ENCODE results near the gene GDF11. TPM values are rescaled to one million over a fixed set of nuclear protein-coding genes. Genes with fewer than 3 reads are reported as not detected.

The GDF11 gene
- total RNA-seq, 1 experiment from 2014 or later: 5.3 TPM

- Histone ChIP-seq H3K36me3 (ENCODE audit: control insufficient read depth in 1 of 2, insufficient read depth in 2 of 2, low read length in 2 of 2) (no peaks in the 10 kb centered on the region), H3K27ac (ENCODE audit: low read depth, low read length) (no peak overlapping the region), H3K4me1 (ENCODE audit: control insufficient read depth in 1 of 2, insufficient read depth in 2 of 2, low read length in 2 of 2) (peaks cover 4 to 18% of the 10 kb centered on the region in 2 experiments; a peak in 3 of 4 replicates), H3K9me2 (ENCODE audit: insufficient read depth) (no peaks in the 10 kb centered on the region), H2AFZ (ENCODE audit: low read depth, low read length, poor library complexity, severe bottlenecking) (no peak overlapping the region), H3K27me3 (ENCODE audit: insufficient read depth, low read length) (peaks cover 15% of the 10 kb centered on the region; the same call in 1 of the 2 replicates), H3K4me2 (ENCODE audit: low read length) (no peak overlapping the region), H3K9me3 (ENCODE audit: control insufficient read depth in 1 of 2, insufficient read depth in 1 of 2, low read depth in 1 of 2, low read length in 2 of 2) (no peaks in the 10 kb centered on the region), H3K79me2 (ENCODE audit: insufficient read depth, low read length) (no peaks in the 10 kb centered on the region), H3K9ac (ENCODE audit: low read length) (no peak overlapping the region), H4K20me1 (ENCODE audit: insufficient read depth) (no peaks in the 10 kb centered on the region), H3K4me3 (replicated peaks in 1 of 2; ENCODE audit: low read depth in 1 of 2, low read length in 2 of 2) (no peak overlapping the region)
- ATAC-seq (no peak), DNase-seq (ENCODE audit: low read depth, low spot score) (no peak)
- RAD21 ChIA-PET (ENCODE audit: low non-redundant PET in 1 of 2, low total read pairs in 2 of 2, uncharacterized antibody in 2 of 2, unreplicated experiment in 2 of 2): no interaction called here
- intact Hi-C loops (cut with micrococcal nuclease): no loop called here
- POLR2A ChIA-PET: no interaction called here
- CTCF ChIA-PET: interaction anchor here (0.7 to 2.9 kb wide), 8 partner anchors 9 to 58 kb away, joined by 3 to 19 read pairs (median 4); partner anchors contain the start of genes BLOC1S1 and RDH5
- no TSS peak for BruUV-seq (replicated peaks)
- TF ChIP-seq ZFX (IDR thresholded peaks at IDR 0.05) (no peak), POLR2A (IDR thresholded peaks at IDR 0.05; ENCODE audit: borderline replicate concordance, extremely low read depth, insufficient read depth, insufficient read length) (no peak), MAX (IDR thresholded peaks at IDR 0.05) (no peak), CTCF (IDR thresholded peaks at IDR 0.05 in 2 of 3, conservative IDR thresholded peaks at IDR 0.05 in 1 of 3; ENCODE audit: borderline replicate concordance in 1 of 3, insufficient read depth in 1 of 3, low read depth in 2 of 3, low read length in 2 of 3) (no peak), RAD21 (IDR thresholded peaks at IDR 0.05; ENCODE audit: low read depth) (no peak), CBX3 (IDR thresholded peaks at IDR 0.05; ENCODE audit: low read depth) (no peak), SIN3A (IDR thresholded peaks at IDR 0.05; ENCODE audit: low read depth) (no peak), EZH2phosphoT487 (IDR thresholded peaks at IDR 0.05; ENCODE audit: borderline replicate concordance) (no peak), SP1 (IDR thresholded peaks at IDR 0.05; ENCODE audit: low read depth) (no peak), EZH2 (IDR thresholded peaks at IDR 0.05) (no peak), YY1 (IDR thresholded peaks at IDR 0.05; ENCODE audit: extremely low read depth, insufficient replicate concordance, low read depth, low read length) (no peak), REST (IDR thresholded peaks at IDR 0.05; ENCODE audit: low read depth) (no peak), ELF1 (IDR thresholded peaks at IDR 0.05; ENCODE audit: borderline replicate concordance, low read depth) (no peak), POLR2AphosphoS5 (IDR thresholded peaks at IDR 0.05; ENCODE audit: low read depth, low read length) (no peak), ZNF274 (IDR thresholded peaks at IDR 0.05; ENCODE audit: low read depth, low read length) (no peak), ATF3 (IDR thresholded peaks at IDR 0.05) (no peak), TCF7L2 (IDR thresholded peaks at IDR 0.05; ENCODE audit: borderline replicate concordance, extremely low read depth, insufficient read depth, insufficient read length) (no peak)
Observed at GRCh38 chr12:55704824-55705718, 37.9 kb upstream of the GDF11 start.
